Measurements from ENCODE around the gene SLC6A8. TPM values are rescaled to one million over a fixed set of nuclear protein-coding genes. Genes with fewer than 3 reads are reported as not detected.
A peak's percentile ranks its signal among the peaks of the same experiment; 100 is the strongest.

SLC6A8 gene
- total RNA-seq, 1 donor, result 19.5 TPM

GRCh38 chrX:153639177-153640044, 48.3 kb upstream of the SLC6A8 start:
- Histone ChIP-seq H3K79me2 (ENCODE audit: insufficient read depth, low read length) (no peaks in the 10 kb centered on the region), H3K4me3 (ENCODE audit: insufficient read depth, low read length) (no peak overlapping the region), H2AFZ (ENCODE audit: low read length) (no peak overlapping the region), H3K36me3 (ENCODE audit: insufficient read depth, low read length) (no peaks in the 10 kb centered on the region), H3K9me3 (ENCODE audit: low read depth, low read length) (no peaks in the 10 kb centered on the region), H3K4me1 (ENCODE audit: insufficient read depth, low read length) (no peaks in the 10 kb centered on the region), H3K27ac (ENCODE audit: low read depth, low read length) (no peak overlapping the region), H3K27me3 (ENCODE audit: insufficient read depth, low read length) (peaks cover 17% of the 10 kb centered on the region), H3K4me2 (ENCODE audit: insufficient read depth, low read length) (no peak overlapping the region), H4K20me1 (ENCODE audit: insufficient read depth, low read length) (no peaks in the 10 kb centered on the region)
- peak; percentile 86 for DNase-seq (ENCODE audit: insufficient read length, low spot score, missing footprints)
- no peak for TF ChIP-seq CTCF (IDR thresholded peaks at IDR 0.05; ENCODE audit: extremely low read depth, low read depth, low read length)

GRCh38 chrX:153640045-153640686, 47.6 kb upstream of the SLC6A8 start:
- Histone ChIP-seq H3K4me1 (ENCODE audit: insufficient read depth, low read length) (no peaks in the 10 kb centered on the region), H2AFZ (ENCODE audit: low read length) (no peak overlapping the region), H3K9me3 (ENCODE audit: low read depth, low read length) (no peaks in the 10 kb centered on the region), H3K27me3 (ENCODE audit: insufficient read depth, low read length) (peaks cover 17% of the 10 kb centered on the region), H3K36me3 (ENCODE audit: insufficient read depth, low read length) (no peaks in the 10 kb centered on the region), H3K4me3 (ENCODE audit: insufficient read depth, low read length) (no peak overlapping the region), H4K20me1 (ENCODE audit: insufficient read depth, low read length) (no peaks in the 10 kb centered on the region), H3K4me2 (ENCODE audit: insufficient read depth, low read length) (no peak overlapping the region), H3K27ac (ENCODE audit: low read depth, low read length) (no peak overlapping the region), H3K79me2 (ENCODE audit: insufficient read depth, low read length) (no peaks in the 10 kb centered on the region)
- TF ChIP-seq CTCF (IDR thresholded peaks at IDR 0.05; ENCODE audit: extremely low read depth, low read depth, low read length), result no peak
- peak; percentile 73 for DNase-seq (ENCODE audit: insufficient read length, low spot score, missing footprints)

- Histone ChIP-seq H3K36me3 (ENCODE audit: insufficient read depth, low read length) (no peaks in the 10 kb centered on the region), H3K9me3 (ENCODE audit: low read depth, low read length) (no peaks in the 10 kb centered on the region), H3K4me1 (ENCODE audit: insufficient read depth, low read length) (no peaks in the 10 kb centered on the region), H3K4me3 (ENCODE audit: insufficient read depth, low read length) (no peak overlapping the region), H4K20me1 (ENCODE audit: insufficient read depth, low read length) (no peaks in the 10 kb centered on the region), H3K4me2 (ENCODE audit: insufficient read depth, low read length) (no peak overlapping the region), H2AFZ (ENCODE audit: low read length) (no peak overlapping the region), H3K27ac (ENCODE audit: low read depth, low read length) (no peak overlapping the region), H3K27me3 (ENCODE audit: insufficient read depth, low read length) (peaks cover 23% of the 10 kb centered on the region), H3K79me2 (ENCODE audit: insufficient read depth, low read length) (no peaks in the 10 kb centered on the region)
- peak; percentile 90 for DNase-seq (ENCODE audit: insufficient read length, low spot score, missing footprints)
- no peak for TF ChIP-seq CTCF (IDR thresholded peaks at IDR 0.05; ENCODE audit: extremely low read depth, low read depth, low read length)
These were observed 46.8 kb upstream of the SLC6A8 start for GRCh38 chrX:153640736-153641575.

All from osteoblast (primary cell).